Tibial artery (tissue), 4 donors: ENCODE data around the gene NCKIPSD.

Source experiments
- DNase-seq, 2 donors: peaks; one replicate each; pipeline ENCODE4 v3.0.0-alpha.2; 2019
- H3K27ac ChIP-seq, 2 donors: fragments of 200-600 bp; sonication (generic) in 1 of 2; 1 replicate in 1 of 2; 2 replicates in 1 of 2; pipeline ENCODE4 v1.5.1; 2018 to 2019; ENCODE audit warnings: mild to moderate bottlenecking in 1 of 2
- H3K27me3 ChIP-seq, 2 donors: fragments of 200-600 bp; sonication (generic) in 1 of 2; one replicate each; pipeline versions ENCODE4 v1.5.1 to v1.6.0; 2016 to 2019
- H3K36me3 ChIP-seq, 3 donors: fragments of 200-600 bp; sonication (generic) in 2 of 3; one replicate each; pipeline ENCODE4 v1.5.1; 2016 to 2019; ENCODE audit warnings: mild to moderate bottlenecking in 2 of 3
- H3K4me1 ChIP-seq, 4 donors: fragments of 200-600 bp; sonication (generic) in 2 of 4; 1 replicate in 3 of 4; 2 replicates in 1 of 4; pipeline ENCODE4 v1.5.1; 2016 to 2019
- H3K4me3 ChIP-seq, 2 donors: fragments of 200-600 bp; sonication (generic) in 1 of 2; 1 replicate in 1 of 2; 2 replicates in 1 of 2; pipeline ENCODE4 v1.5.1; 2018 to 2019; ENCODE audit warnings: mild to moderate bottlenecking in 2 of 2
- H3K9me3 ChIP-seq, 3 donors: fragments of 200-600 bp; sonication (generic) in 1 of 3; one replicate each; pipeline ENCODE4 v1.5.1; 2016 to 2019
- CTCF ChIP-seq, 2 experiments: fragments of 200-600 bp in 1 of 2; fragments of 450-650 bp in 1 of 2; IDR thresholded peaks; one replicate each; pipeline ENCODE4 v1.5.1; 2017 to 2019; ENCODE audit warnings: antibody characterized with exemption in 2 of 2, mild to moderate bottlenecking in 1 of 2, moderate library complexity in 1 of 2
- intact Hi-C: fragments of 100-400 bp; cut with DNase I; formaldehyde crosslinking; loops from one replicate; pipeline ENCODE4 v1.15.0; 2023; ENCODE audit warnings: low total_unique reads

NCKIPSD gene

GRCh38 chr3:48655063-48655462, 30.7 kb downstream of the NCKIPSD start:
- TF ChIP-seq CTCF (IDR thresholded peaks at IDR 0.05), result no peak
- Histone ChIP-seq H3K9me3 (no peaks in the 10 kb centered on the region), H3K27me3 (no peaks in the 10 kb centered on the region), H3K27ac (peak overlapping the region in 1 of 2 donors; percentile 79), H3K4me3 (no peak overlapping the region), H3K4me1 (peaks cover 0 to 19% (median 14%) of the 10 kb centered on the region in 4 donors), H3K36me3 (no peaks in the 10 kb centered on the region)
- DNase-seq, result no peak
- intact Hi-C loops, result no loop called here

- H3K4me3 ChIP-seq, result no peak overlapping the region
- intact Hi-C loops, result no loop called here
- H3K27me3 ChIP-seq, result no peaks in the 10 kb centered on the region
- no peaks in the 10 kb centered on the region for H3K9me3 ChIP-seq
- peaks cover 0 to 19% (median 14%) of the 10 kb centered on the region in 4 donors for H3K4me1 ChIP-seq
- no peaks in the 10 kb centered on the region for H3K36me3 ChIP-seq
- no peak for TF ChIP-seq CTCF (IDR thresholded peaks at IDR 0.05)
- DNase-seq, result no peak
- H3K27ac ChIP-seq, result no peak overlapping the region
These were observed 32.6 kb downstream of the NCKIPSD start for GRCh38 chr3:48652923-48653715.

GRCh38 chr3:48651771-48652170, 33.9 kb downstream of the NCKIPSD start:
- H3K27ac ChIP-seq, result no peak overlapping the region
- DNase-seq, result no peak
- peaks cover 0 to 16% (median 12%) of the 10 kb centered on the region in 4 donors for H3K4me1 ChIP-seq
- H3K36me3 ChIP-seq, result no peaks in the 10 kb centered on the region
- no peak for TF ChIP-seq CTCF (IDR thresholded peaks at IDR 0.05)
- no peaks in the 10 kb centered on the region for H3K27me3 ChIP-seq
- H3K4me3 ChIP-seq, result no peak overlapping the region
- intact Hi-C loops, result no loop called here
- no peaks in the 10 kb centered on the region for H3K9me3 ChIP-seq

GRCh38 chr3:48650723-48651122, 35.0 kb downstream of the NCKIPSD start:
- Histone ChIP-seq H3K4me1 (peaks cover 0 to 5% (median 4%) of the 10 kb centered on the region in 4 donors), H3K4me3 (no peak overlapping the region), H3K27me3 (no peaks in the 10 kb centered on the region), H3K9me3 (no peaks in the 10 kb centered on the region), H3K27ac (no peak overlapping the region), H3K36me3 (no peaks in the 10 kb centered on the region)
- intact Hi-C loops, result no loop called here
- TF ChIP-seq CTCF (IDR thresholded peaks at IDR 0.05), result no peak
- DNase-seq, result no peak

- H3K36me3 ChIP-seq, result no peaks in the 10 kb centered on the region
- no peaks in the 10 kb centered on the region for H3K9me3 ChIP-seq
- no peaks in the 10 kb centered on the region for H3K27me3 ChIP-seq
- intact Hi-C loops, result no loop called here
- DNase-seq, result no peak
- H3K27ac ChIP-seq, result no peak overlapping the region
- no peak overlapping the region for H3K4me3 ChIP-seq
- TF ChIP-seq CTCF (IDR thresholded peaks at IDR 0.05), result no peak
- no peaks in the 10 kb centered on the region for H3K4me1 ChIP-seq
These were observed 37.4 kb downstream of the NCKIPSD start for GRCh38 chr3:48648188-48648850.
